Adrenal gland (tissue), 5 donors: Measurements from ENCODE around the gene S100A2.

Experiments used
- CTCF ChIP-seq, 6 experiments: fragments of 450-650 bp in 4 of 6; fragments of 200-600 bp in 2 of 6; sonication (generic) in 1 of 6; IDR thresholded peaks; 1 replicate in 5 of 6; 2 replicates in 1 of 6; pipeline versions ENCODE4 v1.5.1 to v1.8.0; 2016 to 2021; ENCODE audit warnings: antibody characterized with exemption in 6 of 6, mild to moderate bottlenecking in 2 of 6, moderate library complexity in 1 of 6
- POLR2A ChIP-seq, 2 donors: fragments of 450-650 bp; IDR thresholded peaks; one replicate each; pipeline ENCODE4 v1.6.1; 2017; ENCODE audit warnings: antibody characterized with exemption in 2 of 2, mild to moderate bottlenecking in 2 of 2, moderate library complexity in 1 of 2
- donor health status: DM: no; HTN: no; CAD: no.

GRCh38 chr1:153615406-153615805 lies 49.8 kb upstream of the S100A2 start:
- TF ChIP-seq CTCF (IDR thresholded peaks at IDR 0.05), result no peak
- TF ChIP-seq POLR2A (IDR thresholded peaks at IDR 0.05), result no peak
